HepG2 (cell line): ENCODE measurements around the gene SNED1. TPM values are rescaled to one million over a fixed set of nuclear protein-coding genes. Genes with fewer than 3 reads are reported as not detected.

Experiments used
- ATAC-seq: fragments of 200-7000 bp; cut with Tn5 transposase; 3 replicates; pipeline ENCODE4 v1.9.1; 2020; ENCODE audit warnings: mild to moderate bottlenecking, moderate library complexity
- BruUV-seq: library from RNA; stranded (reverse); fragments of 400-500 nt; replicated peaks from 2 replicates; lab custom pipeline; 2021; lab: Mats Ljungman, UMichigan
- CTCF ChIA-PET: fragments of 300-600 bp; formaldehyde crosslinking; extraction: SDS; loops from one replicate; lab custom pipeline; 2021; ENCODE audit warnings: low total read pairs, inconsistent platforms, low intra/inter-chr PET ratio; lab: Yijun Ruan, JAX
- POLR2A ChIA-PET: fragments of 350-600 bp; sonication (Branson Sonifier 250); formaldehyde crosslinking; loops from one replicate; lab custom pipeline; 2020; ENCODE audit warnings: antibody characterized with exemption, inconsistent platforms; lab: Yijun Ruan, JAX
- DNase-seq: peaks from one replicate; pipeline ENCODE4 v3.0.0-alpha.2; 2015; ENCODE audit warnings: low spot score
- FAIRE-seq: peaks from 3 replicates; lab custom pipeline; 2011; peaks lifted over from hg19 to GRCh38; lab: Jason Lieb, UNC
- H2AFZ ChIP-seq: one replicate; pipeline ENCODE4 v1.6.1; 2011; ENCODE audit warnings: low read length, inconsistent platforms
- H3K27ac ChIP-seq: fragments of 300-600 bp; 3 replicates; pipeline ENCODE4 v1.8.0; 2011; ENCODE audit warnings: mixed run types, mild to moderate bottlenecking, mixed read lengths, low read length, inconsistent platforms; ENCODE audit not compliant: insufficient read depth; ENCODE audit errors: extremely low read length
- H3K27me3 ChIP-seq, 2 experiments: fragments of 200-600 bp in 1 of 2; 2 replicates in 1 of 2; 3 replicates in 1 of 2; pipeline versions ENCODE4 v1.6.0 to v1.8.0; 2011; ENCODE audit warnings: low read length in 2 of 2, mild to moderate bottlenecking in 2 of 2, moderate library complexity in 2 of 2, inconsistent platforms in 1 of 2; ENCODE audit not compliant: insufficient read depth in 2 of 2, control insufficient read depth in 1 of 2
- H3K36me3 ChIP-seq, 2 experiments: fragments of 200-600 bp in 1 of 2; replicated peaks in 1 of 2; 2 replicates in 1 of 2; 3 replicates in 1 of 2; pipeline versions ENCODE4 v1.5.1 to v1.8.0; 2011; ENCODE audit warnings: low read length in 2 of 2, inconsistent platforms in 1 of 2; ENCODE audit not compliant: insufficient read depth in 2 of 2, control insufficient read depth in 1 of 2
- H3K4me1 ChIP-seq: 2 replicates; pipeline ENCODE4 v1.5.1; 2012; ENCODE audit warnings: low read length, inconsistent platforms; ENCODE audit not compliant: insufficient read depth
- H3K4me2 ChIP-seq: 2 replicates; pipeline ENCODE4 v1.6.0; 2011; ENCODE audit warnings: low read depth, low read length, inconsistent platforms
- H3K4me3 ChIP-seq, 3 experiments: fragments of 200-600 bp in 1 of 3; sonication (generic), shearing (Covaris generic) in 1 of 3; replicated peaks in 1 of 3; 2 replicates each; pipeline ENCODE4 v1.5.1; 2011 to 2016; ENCODE audit warnings: low read length in 3 of 3, inconsistent platforms in 2 of 3, low read depth in 2 of 3, mild to moderate bottlenecking in 2 of 3, control low read depth in 1 of 3, mixed read lengths in 1 of 3; ENCODE audit not compliant: insufficient read depth in 1 of 3
- H3K79me2 ChIP-seq: one replicate; pipeline ENCODE4 v1.6.1; 2011; ENCODE audit warnings: low read length, inconsistent platforms; ENCODE audit not compliant: insufficient read depth
- H3K9ac ChIP-seq: 2 replicates; pipeline ENCODE4 v1.6.0; 2011; ENCODE audit warnings: mild to moderate bottlenecking, low read depth, low read length, inconsistent platforms; ENCODE audit not compliant: insufficient read depth
- H3K9me3 ChIP-seq: 2 replicates; pipeline ENCODE4 v1.5.1; 2012; ENCODE audit warnings: mild to moderate bottlenecking, low read length
- H4K20me1 ChIP-seq: 2 replicates; pipeline ENCODE4 v1.6.0; 2011; ENCODE audit warnings: inconsistent platforms, mild to moderate bottlenecking, low read length, moderate library complexity; ENCODE audit not compliant: insufficient read depth
- ERF ChIP-seq: IDR thresholded peaks from 2 replicates; pipeline ENCODE4 v1.6.1; 2018; ENCODE audit warnings: missing biosample characterization, missing genetic modification reagents
- GABPB1 ChIP-seq: IDR thresholded peaks from 2 replicates; pipeline ENCODE4 v1.6.1; 2016; ENCODE audit warnings: mild to moderate bottlenecking, missing genetic modification reagents, moderate library complexity, missing compliant biosample characterization
- HNRNPK ChIP-seq: fragments of 200-400 bp; formaldehyde crosslinking; IDR thresholded peaks from 2 replicates; pipeline ENCODE4 v1.6.1; 2018; ENCODE audit warnings: low read length, low read depth, moderate library complexity, mild to moderate bottlenecking; ENCODE audit not compliant: poor library complexity, severe bottlenecking
- HNRNPL ChIP-seq: fragments of 200-400 bp; formaldehyde crosslinking; IDR thresholded peaks from 2 replicates; pipeline ENCODE4 v1.6.1; 2017; ENCODE audit warnings: mild to moderate bottlenecking, low read depth, low read length
- SP1 ChIP-seq, 2 experiments: fragments of 450-650 bp in 1 of 2; sonication (generic) in 1 of 2; formaldehyde crosslinking in 1 of 2; IDR thresholded peaks; 2 replicates each; pipeline versions ENCODE4 v1.4.0 to v1.6.1; 2016 to 2020; ENCODE audit warnings: missing genetic modification reagents in 1 of 2
- SP4 ChIP-seq: sonication (generic); formaldehyde crosslinking; IDR thresholded peaks from 2 replicates; pipeline ENCODE4 v1.8.1; 2023; ENCODE audit warnings: mild to moderate bottlenecking, missing genetic modification reagents
- YY1 ChIP-seq: IDR thresholded peaks from 2 replicates; pipeline ENCODE4 v1.6.1; 2011; ENCODE audit warnings: low read length, low read depth, moderate library complexity, mild to moderate bottlenecking; ENCODE audit not compliant: insufficient read depth, insufficient replicate concordance
- ZEB1 ChIP-seq: IDR thresholded peaks from 2 replicates; pipeline ENCODE4 v1.6.1; 2012; ENCODE audit warnings: mild to moderate bottlenecking, low read depth, inconsistent platforms; ENCODE audit not compliant: insufficient replicate concordance
- ZFP91 ChIP-seq: sonication (generic); formaldehyde crosslinking; IDR thresholded peaks from 2 replicates; pipeline ENCODE4 v1.9.0; 2022; ENCODE audit warnings: missing genetic modification reagents, mild to moderate bottlenecking, borderline replicate concordance
- ZFX ChIP-seq: sonication (generic); formaldehyde crosslinking; IDR thresholded peaks from 2 replicates; pipeline ENCODE4 v1.4.0; 2020; ENCODE audit warnings: mild to moderate bottlenecking, low read depth, missing genetic modification reagents, moderate library complexity
- ZNF597 ChIP-seq: sonication (generic); formaldehyde crosslinking; IDR thresholded peaks from 2 replicates; pipeline ENCODE4 v1.5.0; 2020; ENCODE audit warnings: missing genetic modification reagents
- ZNF672 ChIP-seq: sonication (generic); formaldehyde crosslinking; IDR thresholded peaks from 2 replicates; pipeline ENCODE4 v1.8.1; 2022; ENCODE audit warnings: missing genetic modification reagents
- ZXDC ChIP-seq: sonication (generic); formaldehyde crosslinking; IDR thresholded peaks from 2 replicates; pipeline ENCODE4 v1.5.0; 2020; ENCODE audit warnings: mild to moderate bottlenecking, missing genetic modification reagents
- WGBS: methylation state at CpG from one replicate; pipeline ENCODE4 v1.1.6; 2017; ENCODE audit warnings: low lambda C conversion rate; 5-methylcytosine and 5-hydroxymethylcytosine counted together
- in situ Hi-C: cut with HindIII; loops from 2 replicates; pipeline ENCODE4 v1.10.0; 2017; ENCODE audit warnings: low pct_unique_long_range_greater_than_20kb; ENCODE audit not compliant: extremely low pct_ligation_motif_present
- intact Hi-C: fragments of 100-400 bp; cut with micrococcal nuclease; formaldehyde crosslinking; loops from one replicate; pipeline ENCODE4 v1.10.0; 2022; ENCODE audit not compliant: unreplicated experiment
- polyA plus RNA-seq, 8 experiments: library from polyadenylated mRNA; depleted of rRNA in 3 of 8; stranded (reverse) in 7 of 8; unstranded in 1 of 8; fragments of >200 nt; fragmentation: Illumina TruSeq in 4 of 8; extraction: Trizol in 4 of 8; gene quantifications; 2 replicates each; pipeline versions ENCODE4 v1.2.1 to v1.2.3, GENCODE V29; 2011 to 2016; ENCODE audit warnings: low read depth in 4 of 8, missing spikeins in 1 of 8, mixed read lengths in 1 of 8; ENCODE audit not compliant: insufficient read depth in 1 of 8
- total RNA-seq, 5 experiments: library from RNA; depleted of rRNA; stranded (reverse); fragments of >200 nt; fragmentation: Illumina TruSeq; extraction: Trizol; gene quantifications; 2 replicates each; pipeline ENCODE4 v1.2.3, GENCODE V29; 2016; ENCODE audit warnings: low read depth in 1 of 5
- TF ChIP-seq, protein P1 (sequence below): sonication (generic); formaldehyde crosslinking; IDR thresholded peaks from 2 replicates; pipeline ENCODE4 v1.5.0; 2020; ENCODE audit warnings: missing genetic modification reagents

Gene SNED1
- total and polyA plus RNA-seq, 2 of the 13 experiments (the other 11 are each of a cell fraction or from before 2014, with no cell fraction given): 0.15 to 0.65 TPM

- Histone ChIP-seq H3K4me2 (peak overlapping the region; percentile 68), H3K79me2 (no peaks in the 10 kb centered on the region), H2AFZ (no peak overlapping the region), H3K9ac (no peak overlapping the region), H3K36me3 (no peaks in the 10 kb centered on the region), H3K9me3 (no peaks in the 10 kb centered on the region), H3K4me3 (peak overlapping the region in 1 of 3 experiments; percentile 54; a peak in 2 of 6 replicates), H3K27me3 (peaks cover 15 to 49% of the 10 kb centered on the region in 2 experiments), H3K27ac (no peak overlapping the region), H4K20me1 (no peaks in the 10 kb centered on the region; the same call in 1 of the 2 replicates), H3K4me1 (0 out of 2 replicates have a peak, but pooled peaks cover 8% of the 10 kb centered on the region)
- in situ Hi-C loops: no loop called here
- no TSS peak for BruUV-seq
- ChIA-PET CTCF (no interaction called here), POLR2A (no interaction called here)
- DNase-seq (no peak), FAIRE-seq (no peak), ATAC-seq (peak; percentile 72)
- WGBS: 20% methylated on average over 18 of the region's 32 CpGs
- intact Hi-C loops: no loop called here
- TF ChIP-seq SP4 (CRISPR knock-in tag) (peak; percentile 95), ZFX (peak; percentile 40), YY1 (peak; percentile 13), HNRNPL (peak; percentile 75; the same call in 1 of the 2 replicates), ZFP91 (CRISPR knock-in tag) (0 out of 2 replicates have a peak, but pooled peaks have one; percentile 13), ZNF672 (CRISPR knock-in tag) (no peak), HNRNPK (peak; percentile 40), ERF (CRISPR knock-in tag) (no peak), ZEB1 (peak; percentile 40), ZXDC (CRISPR knock-in tag) (no peak), ZNF597 (CRISPR knock-in tag) (no peak), GABPB1 (CRISPR knock-in tag) (0 out of 2 replicates have a peak, but pooled peaks have one; percentile 18), SP1 (IDR thresholded peaks at IDR 0.05) (peak; percentile 99), SP1 (CRISPR knock-in tag; IDR thresholded peaks at IDR 0.05) (peak; percentile 91)
- TF ChIP-seq, protein P1, sequence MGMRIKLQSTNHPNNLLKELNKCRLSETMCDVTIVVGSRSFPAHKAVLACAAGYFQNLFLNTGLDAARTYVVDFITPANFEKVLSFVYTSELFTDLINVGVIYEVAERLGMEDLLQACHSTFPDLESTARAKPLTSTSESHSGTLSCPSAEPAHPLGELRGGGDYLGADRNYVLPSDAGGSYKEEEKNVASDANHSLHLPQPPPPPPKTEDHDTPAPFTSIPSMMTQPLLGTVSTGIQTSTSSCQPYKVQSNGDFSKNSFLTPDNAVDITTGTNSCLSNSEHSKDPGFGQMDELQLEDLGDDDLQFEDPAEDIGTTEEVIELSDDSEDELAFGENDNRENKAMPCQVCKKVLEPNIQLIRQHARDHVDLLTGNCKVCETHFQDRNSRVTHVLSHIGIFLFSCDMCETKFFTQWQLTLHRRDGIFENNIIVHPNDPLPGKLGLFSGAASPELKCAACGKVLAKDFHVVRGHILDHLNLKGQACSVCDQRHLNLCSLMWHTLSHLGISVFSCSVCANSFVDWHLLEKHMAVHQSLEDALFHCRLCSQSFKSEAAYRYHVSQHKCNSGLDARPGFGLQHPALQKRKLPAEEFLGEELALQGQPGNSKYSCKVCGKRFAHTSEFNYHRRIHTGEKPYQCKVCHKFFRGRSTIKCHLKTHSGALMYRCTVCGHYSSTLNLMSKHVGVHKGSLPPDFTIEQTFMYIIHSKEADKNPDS (CRISPR knock-in tag): no peak
Observed at GRCh38 chr2:241064008-241064801, 65.8 kb downstream of the SNED1 start.
